Measurements from ENCODE around the gene LTB4R2.

DNA sequence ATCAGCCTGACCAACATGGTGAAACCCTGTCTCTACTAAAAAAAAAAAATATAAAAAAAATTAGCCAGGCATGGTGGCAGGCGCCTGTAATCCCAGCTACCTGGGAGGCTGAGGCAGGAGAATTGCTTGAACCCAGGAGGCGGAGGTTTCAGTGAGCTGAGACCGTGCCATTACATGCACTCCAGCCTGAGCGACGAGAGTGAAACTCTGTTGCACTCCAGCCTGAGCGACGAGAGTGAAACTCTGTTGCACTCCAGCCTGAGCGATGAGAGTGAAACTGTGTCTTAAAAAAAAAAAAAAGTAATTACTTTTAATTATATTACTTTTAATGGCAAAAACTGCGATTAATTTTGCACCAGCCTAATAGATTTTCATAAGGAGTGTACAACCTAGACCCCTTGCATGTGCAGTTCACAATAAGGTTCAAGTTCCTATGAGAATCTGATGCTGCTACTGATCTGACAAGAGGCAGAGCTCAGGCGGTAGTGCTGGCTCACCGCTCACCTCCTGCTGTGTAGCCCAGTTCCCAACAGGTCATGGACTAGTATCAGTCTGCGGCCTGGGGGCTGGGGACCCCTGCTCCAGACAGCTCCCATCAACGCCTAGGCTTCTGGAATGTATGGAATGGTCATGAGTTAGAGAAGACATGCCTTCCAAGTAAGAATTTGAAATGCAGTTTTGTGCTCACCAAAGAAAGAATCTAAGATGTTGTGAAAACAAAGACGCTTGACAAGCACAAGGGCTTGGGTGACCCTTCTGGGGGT is 11.5 kb downstream of the LTB4R2 start:
- TF ChIP-seq, protein P1, sequence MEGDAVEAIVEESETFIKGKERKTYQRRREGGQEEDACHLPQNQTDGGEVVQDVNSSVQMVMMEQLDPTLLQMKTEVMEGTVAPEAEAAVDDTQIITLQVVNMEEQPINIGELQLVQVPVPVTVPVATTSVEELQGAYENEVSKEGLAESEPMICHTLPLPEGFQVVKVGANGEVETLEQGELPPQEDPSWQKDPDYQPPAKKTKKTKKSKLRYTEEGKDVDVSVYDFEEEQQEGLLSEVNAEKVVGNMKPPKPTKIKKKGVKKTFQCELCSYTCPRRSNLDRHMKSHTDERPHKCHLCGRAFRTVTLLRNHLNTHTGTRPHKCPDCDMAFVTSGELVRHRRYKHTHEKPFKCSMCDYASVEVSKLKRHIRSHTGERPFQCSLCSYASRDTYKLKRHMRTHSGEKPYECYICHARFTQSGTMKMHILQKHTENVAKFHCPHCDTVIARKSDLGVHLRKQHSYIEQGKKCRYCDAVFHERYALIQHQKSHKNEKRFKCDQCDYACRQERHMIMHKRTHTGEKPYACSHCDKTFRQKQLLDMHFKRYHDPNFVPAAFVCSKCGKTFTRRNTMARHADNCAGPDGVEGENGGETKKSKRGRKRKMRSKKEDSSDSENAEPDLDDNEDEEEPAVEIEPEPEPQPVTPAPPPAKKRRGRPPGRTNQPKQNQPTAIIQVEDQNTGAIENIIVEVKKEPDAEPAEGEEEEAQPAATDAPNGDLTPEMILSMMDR (IDR thresholded peaks at IDR 0.05) = no peak
- TF ChIP-seq POLR2AphosphoS5 (IDR thresholded peaks at IDR 0.05) (no peak), EP300 (IDR thresholded peaks at IDR 0.05) (no peak), POLR2A (IDR thresholded peaks at IDR 0.05) (no peak)

Data from gastroesophageal sphincter (tissue), 3 donors.